NCI-H2081 treated with DMSO at 0.1 percent for 48 hours (cell line): Measurements from ENCODE around the gene RPS6KA3.
"Not testable (repeated sequence)": the region's sequence is repeated elsewhere in the genome, so short reads cannot be mapped to it uniquely, and the experiment has no call there.

Experiments
- DNase-seq: peaks from one replicate; lab custom pipeline; 2025; lab: John Stamatoyannopoulos, UW

RPS6KA3 gene

DNA sequence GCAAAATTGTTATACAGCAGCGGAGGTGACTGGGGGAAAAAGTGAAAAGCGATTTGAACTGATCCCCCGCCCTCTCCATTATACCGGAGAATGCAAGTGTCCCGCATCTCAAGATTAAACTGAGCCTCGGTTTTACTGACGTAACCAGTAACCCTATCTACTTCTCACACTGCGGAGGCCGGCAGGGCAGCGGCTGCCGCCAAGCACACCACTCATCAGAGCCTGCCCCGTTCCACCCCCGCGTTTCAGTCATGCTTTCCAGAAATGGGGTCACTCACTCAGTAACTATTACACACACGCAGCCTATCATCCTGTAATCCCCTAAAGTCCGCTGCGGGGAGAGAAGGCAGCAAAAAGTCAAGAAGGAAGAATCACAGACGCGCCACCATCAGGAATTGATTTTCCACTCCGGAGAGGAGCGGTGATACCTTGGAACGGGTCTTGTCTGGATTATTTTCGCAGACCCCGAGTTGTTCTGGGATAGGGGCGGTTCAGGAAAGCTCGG, 1.4 kb downstream of the RPS6KA3 start:
- DNase-seq, result no peak

DNA sequence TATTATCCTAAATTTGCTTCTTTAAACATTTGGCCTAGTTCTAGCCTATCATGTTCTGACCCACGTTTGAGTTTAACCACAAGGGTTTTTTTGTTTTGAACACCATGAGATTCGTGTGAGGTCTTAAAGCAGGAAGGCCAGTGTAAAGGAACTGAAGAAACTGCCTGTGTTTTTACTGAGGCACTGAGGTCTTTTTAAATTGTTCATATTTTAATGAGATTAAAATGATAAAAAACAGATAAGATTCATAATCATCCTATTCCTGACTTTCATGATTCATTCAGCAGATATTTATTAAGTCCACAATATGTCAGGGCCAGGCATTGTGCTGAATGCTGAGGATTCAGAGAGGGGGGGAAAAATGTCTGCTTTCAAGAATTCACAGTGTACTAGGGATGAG, 3.2 kb downstream of the RPS6KA3 start:
- DNase-seq, result no peak

- DNase-seq, result no peak
Measured at GRCh38 chrX:20260885-20261284, 5.8 kb downstream of the RPS6KA3 start.

- no peak for DNase-seq
Measured at GRCh38 chrX:20254712-20255299, 11.9 kb downstream of the RPS6KA3 start.

DNA sequence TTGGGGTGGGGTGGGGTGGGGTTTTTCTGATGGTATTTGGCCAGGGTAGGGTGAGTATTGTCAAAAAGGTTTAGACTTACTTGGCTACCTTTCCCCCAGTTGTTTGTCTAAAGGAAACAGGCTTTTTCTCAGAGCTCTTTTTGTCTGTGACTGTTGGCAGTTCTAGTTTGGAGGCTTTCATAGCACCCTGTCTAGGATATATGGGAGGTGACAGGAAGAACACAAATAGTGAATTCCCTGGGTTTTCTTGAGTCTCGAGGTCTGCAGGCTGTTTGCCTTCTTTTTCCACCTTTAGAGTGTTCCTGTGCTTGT, 13.5 kb downstream of the RPS6KA3 start:
- no peak for DNase-seq

- no peak for DNase-seq
Measured at GRCh38 chrX:20252381-20253231, 14.1 kb downstream of the RPS6KA3 start.

- DNase-seq, result no peak
Measured at GRCh38 chrX:20251691-20252090, 15.0 kb downstream of the RPS6KA3 start.

- not testable (repeated sequence) for DNase-seq
Measured at GRCh38 chrX:20250146-20250545, 16.6 kb downstream of the RPS6KA3 start.

GRCh38 chrX:20248592-20249192, 18.0 kb downstream of the RPS6KA3 start:
- DNase-seq, result no peak

- no peak for DNase-seq
Measured at GRCh38 chrX:20244931-20245330, 21.8 kb downstream of the RPS6KA3 start.

DNA sequence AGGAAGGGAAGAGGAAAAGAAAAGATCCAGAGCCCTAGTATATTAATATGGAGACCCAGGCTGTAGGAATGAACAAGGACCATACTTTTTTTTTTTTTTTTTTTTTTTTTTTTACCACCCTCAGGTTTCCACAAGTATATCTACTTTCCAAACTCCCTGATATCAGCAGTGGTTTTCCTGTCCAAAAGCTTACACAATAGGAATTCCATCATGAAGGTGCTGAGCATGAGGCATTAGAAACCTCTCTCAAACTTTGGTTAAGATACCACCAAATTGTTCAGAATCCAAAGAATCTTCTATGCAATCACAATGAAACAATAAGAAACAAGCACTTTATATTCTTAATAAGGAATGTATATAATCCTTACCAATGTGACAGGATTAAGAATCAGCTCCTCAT, 26.5 kb downstream of the RPS6KA3 start:
- DNase-seq, result no peak

GRCh38 chrX:20237864-20238263, 28.8 kb downstream of the RPS6KA3 start:
- no peak for DNase-seq

GRCh38 chrX:20235755-20236154, 31.0 kb downstream of the RPS6KA3 start:
- DNase-seq, result no peak

- DNase-seq, result no peak
Measured at GRCh38 chrX:20233336-20233735, 33.4 kb downstream of the RPS6KA3 start.

- DNase-seq, result no peak
Measured at GRCh38 chrX:20231598-20231997, 35.1 kb downstream of the RPS6KA3 start.

DNA sequence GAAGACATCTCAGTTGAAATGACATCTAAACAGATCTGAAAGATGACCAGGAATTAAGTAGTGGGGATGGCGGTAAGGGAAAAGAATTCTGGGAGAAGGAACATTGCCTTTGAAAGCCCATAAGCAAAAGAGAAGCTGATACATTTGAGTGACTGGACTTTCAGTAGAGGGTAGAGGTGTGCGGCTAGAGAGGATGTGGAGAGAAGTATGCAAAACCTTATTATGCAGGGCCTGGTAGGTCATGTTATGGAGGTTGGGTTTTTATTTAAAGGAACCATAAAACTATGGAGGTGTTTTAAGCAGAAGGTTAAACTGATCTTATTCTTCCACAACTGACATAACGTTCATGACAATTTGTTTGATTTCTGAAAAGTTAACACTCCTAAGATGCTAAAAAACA, 36.3 kb downstream of the RPS6KA3 start:
- no peak for DNase-seq

- no peak for DNase-seq
Measured at GRCh38 chrX:20229155-20229554, 37.6 kb downstream of the RPS6KA3 start.

GRCh38 chrX:20228245-20228644, 38.5 kb downstream of the RPS6KA3 start:
- DNase-seq, result no peak

DNA sequence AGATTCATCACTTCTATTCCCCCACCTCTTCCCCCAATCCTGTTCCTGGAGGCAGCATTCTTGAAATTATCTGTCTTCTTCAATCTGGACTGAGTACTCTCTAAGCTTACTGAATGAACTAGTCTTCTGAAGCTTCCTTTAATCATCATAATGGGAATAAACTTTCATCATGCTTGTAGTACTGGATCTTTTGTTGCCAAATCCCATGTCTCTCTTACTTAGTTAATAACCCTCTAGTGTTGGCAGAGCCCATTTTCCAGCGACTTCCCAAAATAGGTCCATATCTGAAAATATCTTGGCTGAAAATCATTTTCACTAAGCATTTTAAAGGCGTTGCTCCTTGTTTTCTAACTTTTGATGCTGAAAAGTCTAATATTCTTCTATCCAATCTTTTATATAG, 39.6 kb downstream of the RPS6KA3 start:
- DNase-seq, result no peak

DNA sequence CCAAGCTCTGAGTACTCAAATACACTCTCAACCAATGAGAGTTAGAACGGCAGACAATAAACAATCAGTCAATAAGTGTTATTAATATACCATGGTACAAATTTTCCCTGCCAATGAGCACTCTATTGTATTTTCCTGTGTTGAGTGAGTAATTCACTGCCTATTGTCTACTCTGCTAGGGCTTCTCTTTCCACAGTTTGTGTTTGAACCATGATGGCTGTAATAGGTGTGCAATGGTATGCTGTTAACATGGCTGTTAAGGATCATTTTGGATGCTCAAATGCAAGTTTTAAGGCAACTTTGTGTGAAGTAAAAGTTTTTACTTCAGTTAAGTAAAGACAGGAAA, 41.2 kb downstream of the RPS6KA3 start:
- no peak for DNase-seq

DNA sequence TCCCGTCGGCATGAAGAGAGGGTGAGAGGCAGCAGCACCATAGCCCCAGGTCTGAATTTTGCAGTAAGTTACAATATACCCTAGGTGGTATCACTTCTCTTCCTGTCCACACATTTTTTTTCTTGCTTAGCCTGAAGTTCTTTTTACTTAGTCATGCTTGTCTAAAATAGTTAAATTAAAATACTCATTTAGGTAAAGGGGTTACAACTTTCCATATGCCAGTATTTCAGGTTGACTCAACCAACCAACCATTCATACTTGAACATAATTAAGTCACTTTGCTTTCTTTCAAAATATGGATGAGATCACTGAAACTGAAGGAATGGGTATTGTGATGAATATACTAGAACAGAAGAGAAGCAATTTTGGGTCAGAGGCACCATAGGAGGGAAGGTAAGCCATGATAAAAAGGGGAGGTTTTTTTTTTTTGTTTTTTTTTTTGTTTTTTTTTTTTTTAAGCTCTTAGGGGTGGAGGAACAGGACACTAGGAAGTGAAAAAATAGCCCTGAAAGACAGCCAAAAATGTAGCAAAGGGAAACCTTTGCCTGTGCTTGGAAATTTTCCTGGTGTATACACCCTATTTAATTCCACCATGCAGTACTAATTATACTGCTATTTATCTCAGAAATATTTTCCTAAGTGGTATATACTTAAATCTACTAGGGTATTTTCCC, 41.8 kb downstream of the RPS6KA3 start:
- DNase-seq, result no peak

DNA sequence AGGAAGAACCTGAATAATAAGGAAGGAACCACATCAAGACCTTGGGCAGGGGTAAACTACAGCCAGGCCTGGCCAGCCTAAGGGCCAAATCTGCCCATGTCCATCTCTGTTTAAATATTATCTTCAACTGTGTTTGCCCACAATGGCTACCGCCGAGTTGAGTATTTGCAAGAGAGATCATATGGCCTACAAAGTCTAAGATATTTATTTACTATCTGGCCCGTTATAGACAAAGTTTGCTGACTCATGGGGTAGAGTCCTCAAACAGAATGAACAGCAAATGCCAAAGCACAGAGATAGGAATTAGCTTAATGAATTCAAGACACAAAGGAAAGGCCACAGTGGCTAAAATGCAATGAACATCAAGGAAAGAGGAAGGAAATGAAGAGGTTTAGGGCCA, 44.8 kb downstream of the RPS6KA3 start:
- no peak for DNase-seq
